Neural crest cell (in vitro differentiated cells): Measurements from ENCODE around the gene JUN. TPM values are rescaled to one million over a fixed set of nuclear protein-coding genes. Genes with fewer than 3 reads are reported as not detected.
A peak's percentile ranks its signal among the peaks of the same experiment; 100 is the strongest.

Experiments used
- DNase-seq: peaks from one replicate; pipeline ENCODE4 v3.0.0; 2021; ENCODE audit warnings: low read depth, mixed read lengths, low spot score
- H3K27ac Mint-ChIP-seq: one replicate; pipeline ENCODE4 v1.8.0; 2021; ENCODE audit warnings: mild to moderate bottlenecking, mixed read lengths; ENCODE audit not compliant: unreplicated experiment
- H3K27me3 Mint-ChIP-seq: 2 replicates; pipeline ENCODE4 v1.8.0; 2021; ENCODE audit warnings: low read depth, mild to moderate bottlenecking, mixed read lengths
- H3K36me3 Mint-ChIP-seq: 2 replicates; pipeline ENCODE4 v1.8.0; 2021; ENCODE audit warnings: low read depth, mild to moderate bottlenecking, mixed read lengths
- H3K4me1 Mint-ChIP-seq: 2 replicates; pipeline ENCODE4 v1.8.0; 2021; ENCODE audit warnings: mixed read lengths
- H3K4me3 Mint-ChIP-seq: one replicate; pipeline ENCODE4 v1.8.0; 2021; ENCODE audit warnings: mild to moderate bottlenecking, mixed read lengths
- H3K9me3 Mint-ChIP-seq: 2 replicates; pipeline ENCODE4 v1.8.0; 2021; ENCODE audit warnings: mixed read lengths
- total RNA-seq: library from RNA; stranded (reverse); gene quantifications from 2 replicates; pipeline ENCODE4 v1.2.1, GENCODE V29; 2021
- TF ChIP-seq, protein P1 (sequence below): fragments of 200-600 bp; sonication (generic); conservative IDR thresholded peaks from 2 replicates; pipeline ENCODE4 v1.5.0; 2021; ENCODE audit warnings: antibody characterized with exemption, mild to moderate bottlenecking

JUN gene
- total RNA-seq, 1 donor from 2014 or later, result 28.7 TPM

DNA sequence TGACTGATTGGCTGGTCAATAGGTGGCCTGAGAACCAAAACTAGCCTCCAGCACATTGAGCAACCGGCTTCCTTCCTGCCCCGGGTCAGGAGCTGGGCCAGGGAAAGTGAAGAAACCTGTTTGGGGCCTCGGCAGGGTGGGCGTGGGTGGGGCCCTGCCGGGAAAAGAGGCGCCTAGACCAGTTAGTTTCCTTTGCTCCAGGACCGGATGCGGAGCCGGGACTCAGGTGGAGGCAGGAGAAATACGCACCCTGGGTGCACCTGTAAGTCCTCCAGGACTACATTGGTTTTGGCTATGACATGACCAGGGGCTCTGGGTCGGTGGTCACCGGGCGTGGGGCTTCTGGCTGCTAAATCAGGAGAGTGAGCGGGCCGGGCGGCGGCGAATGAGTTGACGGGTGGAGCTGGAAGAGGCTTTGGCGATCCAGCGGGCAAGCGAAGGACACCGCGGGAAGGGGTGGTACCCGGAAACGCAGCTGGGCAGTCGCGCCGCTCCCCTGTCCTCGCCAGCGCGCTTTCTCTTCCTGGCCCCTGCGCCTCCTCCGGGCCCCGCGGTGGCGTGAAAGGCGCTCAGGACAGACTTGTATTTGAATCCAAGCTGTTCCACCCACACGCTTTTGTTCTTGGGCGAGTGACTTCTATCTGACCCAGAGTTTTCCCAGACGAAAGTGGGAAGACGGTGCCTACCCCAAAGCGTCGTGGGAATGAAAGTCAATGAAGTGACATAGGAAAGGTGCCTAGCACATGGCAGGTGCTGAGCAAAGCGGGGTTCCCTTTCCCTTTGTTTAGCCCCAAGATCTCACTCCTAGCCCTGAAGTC is 30.6 kb upstream of the JUN start:
- Mint-ChIP-seq H3K27me3 (no peaks in the 10 kb centered on the region), H3K9me3 (no peaks in the 10 kb centered on the region), H3K4me3 (peak overlapping the region; percentile 73), H3K4me1 (peaks cover 49% of the 10 kb centered on the region), H3K36me3 (no peaks in the 10 kb centered on the region), H3K27ac (peak overlapping the region; percentile 65)
- TF ChIP-seq, protein P1, sequence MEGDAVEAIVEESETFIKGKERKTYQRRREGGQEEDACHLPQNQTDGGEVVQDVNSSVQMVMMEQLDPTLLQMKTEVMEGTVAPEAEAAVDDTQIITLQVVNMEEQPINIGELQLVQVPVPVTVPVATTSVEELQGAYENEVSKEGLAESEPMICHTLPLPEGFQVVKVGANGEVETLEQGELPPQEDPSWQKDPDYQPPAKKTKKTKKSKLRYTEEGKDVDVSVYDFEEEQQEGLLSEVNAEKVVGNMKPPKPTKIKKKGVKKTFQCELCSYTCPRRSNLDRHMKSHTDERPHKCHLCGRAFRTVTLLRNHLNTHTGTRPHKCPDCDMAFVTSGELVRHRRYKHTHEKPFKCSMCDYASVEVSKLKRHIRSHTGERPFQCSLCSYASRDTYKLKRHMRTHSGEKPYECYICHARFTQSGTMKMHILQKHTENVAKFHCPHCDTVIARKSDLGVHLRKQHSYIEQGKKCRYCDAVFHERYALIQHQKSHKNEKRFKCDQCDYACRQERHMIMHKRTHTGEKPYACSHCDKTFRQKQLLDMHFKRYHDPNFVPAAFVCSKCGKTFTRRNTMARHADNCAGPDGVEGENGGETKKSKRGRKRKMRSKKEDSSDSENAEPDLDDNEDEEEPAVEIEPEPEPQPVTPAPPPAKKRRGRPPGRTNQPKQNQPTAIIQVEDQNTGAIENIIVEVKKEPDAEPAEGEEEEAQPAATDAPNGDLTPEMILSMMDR, result no peak
- DNase-seq, result peak; percentile 11

GRCh38 chr1:58813801-58814200 is 30.0 kb upstream of the JUN start:
- Mint-ChIP-seq H3K27ac (no peak overlapping the region), H3K4me3 (peak overlapping the region; percentile 17)

GRCh38 chr1:58813361-58813760 is 29.5 kb upstream of the JUN start:
- Mint-ChIP-seq H3K4me3 (peak overlapping the region; percentile 17), H3K4me1 (peaks cover 40% of the 10 kb centered on the region), H3K36me3 (no peaks in the 10 kb centered on the region), H3K27me3 (no peaks in the 10 kb centered on the region), H3K9me3 (no peaks in the 10 kb centered on the region), H3K27ac (no peak overlapping the region)
- no peak for DNase-seq
- TF ChIP-seq, protein P1, result no peak

More at GRCh38 chr1:58813801-58814200, 30.0 kb upstream of the JUN start:
- Mint-ChIP-seq H3K36me3 (no peaks in the 10 kb centered on the region), H3K4me1 (peaks cover 43% of the 10 kb centered on the region), H3K27me3 (no peaks in the 10 kb centered on the region), H3K9me3 (no peaks in the 10 kb centered on the region)
- TF ChIP-seq, protein P1, result no peak
- DNase-seq, result no peak

- H3K9me3 Mint-ChIP-seq, result no peaks in the 10 kb centered on the region
- no peaks in the 10 kb centered on the region for H3K36me3 Mint-ChIP-seq
- TF ChIP-seq, protein P1, result no peak
- no peak overlapping the region for H3K27ac Mint-ChIP-seq
- H3K4me3 Mint-ChIP-seq, result no peak overlapping the region
- DNase-seq, result no peak
- peaks cover 40% of the 10 kb centered on the region for H3K4me1 Mint-ChIP-seq
- H3K27me3 Mint-ChIP-seq, result no peaks in the 10 kb centered on the region
Observed at GRCh38 chr1:58812926-58813325, 29.1 kb upstream of the JUN start.

DNA sequence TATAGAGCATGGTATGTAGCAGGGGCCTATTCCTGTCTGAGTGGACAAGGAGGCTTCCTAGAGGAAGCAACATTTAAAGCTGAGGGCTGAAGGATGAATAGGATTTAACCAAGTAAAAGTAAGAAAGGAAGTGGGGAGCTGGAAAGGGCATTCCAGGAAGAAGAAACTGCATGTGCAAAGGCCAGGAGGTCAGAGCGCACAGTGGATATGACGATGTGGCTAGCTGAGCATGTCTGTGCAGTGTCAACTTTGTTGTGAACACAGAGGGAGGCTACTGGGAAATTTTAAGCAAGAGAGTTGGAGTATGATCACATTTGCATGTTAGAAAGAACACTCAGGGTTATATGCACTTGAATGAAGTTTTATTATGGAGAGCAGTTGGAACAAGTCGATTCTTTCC is 28.6 kb upstream of the JUN start:
- Mint-ChIP-seq H3K36me3 (no peaks in the 10 kb centered on the region), H3K4me1 (peaks cover 40% of the 10 kb centered on the region), H3K27ac (no peak overlapping the region), H3K4me3 (no peak overlapping the region), H3K27me3 (no peaks in the 10 kb centered on the region), H3K9me3 (no peaks in the 10 kb centered on the region)
- TF ChIP-seq, protein P1, result no peak
- DNase-seq, result no peak
